Endothelial cell of hepatic sinusoid (primary cell): ENCODE results near the gene DISP3.

ENCODE experiments used
- in situ Hi-C: cut with HindIII; loops from 2 replicates; pipeline ENCODE4 v1.10.0; 2017; ENCODE audit warnings: low sequenced_read_pairs

Gene DISP3

GRCh38 chr1:11505591-11506538 is 26.9 kb downstream of the DISP3 start:
- in situ Hi-C loops = no loop called here

GRCh38 chr1:11507309-11507708 is 28.4 kb downstream of the DISP3 start:
- in situ Hi-C loops = no loop called here

GRCh38 chr1:11513681-11514080 is 34.7 kb downstream of the DISP3 start:
- in situ Hi-C loops = no loop called here

- in situ Hi-C loops = no loop called here
These were observed 35.4 kb downstream of the DISP3 start for GRCh38 chr1:11514366-11514765.

- in situ Hi-C loops = no loop called here
These were observed 36.7 kb downstream of the DISP3 start for GRCh38 chr1:11515368-11516300.

GRCh38 chr1:11516961-11517635 is 38.1 kb downstream of the DISP3 start:
- in situ Hi-C loops = no loop called here

- in situ Hi-C loops = no loop called here
These were observed 39.2 kb downstream of the DISP3 start for GRCh38 chr1:11518016-11518701.

GRCh38 chr1:11518791-11519628 is 40.1 kb downstream of the DISP3 start:
- in situ Hi-C loops = no loop called here

GRCh38 chr1:11519629-11520031 is 40.7 kb downstream of the DISP3 start:
- in situ Hi-C loops = no loop called here

GRCh38 chr1:11520531-11521233 is 41.7 kb downstream of the DISP3 start:
- in situ Hi-C loops = no loop called here

- in situ Hi-C loops = no loop called here
These were observed 42.8 kb downstream of the DISP3 start for GRCh38 chr1:11521582-11522399.

- in situ Hi-C loops = no loop called here
These were observed 43.7 kb downstream of the DISP3 start for GRCh38 chr1:11522400-11523235.

GRCh38 chr1:11523261-11523660 is 44.3 kb downstream of the DISP3 start:
- in situ Hi-C loops = no loop called here

- in situ Hi-C loops = no loop called here
These were observed 45.0 kb downstream of the DISP3 start for GRCh38 chr1:11523746-11524464.

GRCh38 chr1:11524465-11525150 is 45.7 kb downstream of the DISP3 start:
- in situ Hi-C loops = no loop called here

- in situ Hi-C loops = no loop called here
These were observed 46.2 kb downstream of the DISP3 start for GRCh38 chr1:11525151-11525505.
